NCI-H82 treated with DMSO at 0.1 percent for 48 hours (cell line): Measurements from ENCODE around the gene INAFM2.
A peak's percentile ranks its signal among the peaks of the same experiment; 100 is the strongest.

Source experiments
- DNase-seq: peaks from one replicate; lab custom pipeline; 2025; ENCODE audit not compliant: unreplicated experiment; lab: John Stamatoyannopoulos, UW

The INAFM2 gene

DNA sequence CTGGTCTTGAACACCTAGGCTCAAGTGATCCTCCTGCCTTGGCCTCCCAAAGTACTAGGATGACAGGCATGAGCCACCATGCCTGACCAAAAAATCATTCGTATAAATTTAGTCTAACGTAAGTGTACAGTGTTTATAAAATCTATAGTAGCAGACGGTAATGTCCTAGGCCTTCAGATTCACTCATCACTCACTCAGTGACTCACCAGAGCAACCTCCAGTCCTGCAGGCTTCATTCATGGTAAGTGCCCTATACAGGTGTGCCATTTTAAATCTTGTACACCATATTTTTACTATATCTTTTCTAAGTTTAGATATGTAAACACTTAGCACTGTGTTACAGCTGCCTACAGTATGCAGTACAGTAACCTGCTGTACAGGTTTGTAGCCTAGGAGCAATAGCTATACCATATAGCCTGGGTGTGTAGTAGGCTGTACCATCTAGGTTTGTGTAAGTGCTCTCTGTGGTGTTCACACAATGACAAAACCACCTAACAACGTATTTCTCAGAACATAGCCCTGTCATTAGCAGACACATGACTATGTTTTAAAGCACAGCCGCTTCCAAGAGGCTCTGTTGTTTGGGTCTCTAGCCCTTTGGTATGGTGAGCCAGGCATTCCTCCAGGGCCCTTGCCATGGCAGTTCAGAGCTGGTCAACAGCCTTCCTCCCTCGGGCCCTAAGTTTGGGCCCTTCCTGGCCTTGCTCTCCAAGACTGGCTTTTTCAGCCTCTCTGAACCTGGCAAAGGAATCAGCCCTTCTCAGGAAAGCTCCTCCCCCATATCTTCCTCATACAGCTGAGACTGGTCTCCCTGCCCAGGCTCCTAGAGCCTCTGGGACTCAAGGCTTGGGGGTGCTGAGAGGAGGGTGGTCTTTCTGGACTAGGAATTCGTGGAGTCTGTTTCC, 19.2 kb downstream of the INAFM2 start:
- DNase-seq: no peak

DNA sequence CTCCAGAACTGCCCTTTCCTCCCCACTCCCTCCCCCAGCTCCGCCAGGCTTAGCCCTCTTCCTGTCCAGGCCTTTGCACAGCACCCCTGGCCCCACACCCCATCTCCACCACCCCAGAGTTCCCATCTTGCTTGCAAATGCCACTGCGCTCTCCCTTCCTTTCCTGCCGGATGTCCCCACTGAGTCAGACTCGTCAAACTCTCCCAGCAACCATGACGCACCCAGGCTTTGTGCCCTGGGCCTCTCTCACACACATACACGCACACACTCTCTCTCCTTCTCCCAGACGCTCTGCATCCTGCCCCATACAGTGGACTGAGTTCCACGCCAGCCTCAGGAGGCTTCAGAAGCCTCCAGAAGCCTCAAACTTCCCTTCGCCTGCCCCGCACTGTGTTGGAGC, 20.0 kb downstream of the INAFM2 start:
- DNase-seq: no peak

DNA sequence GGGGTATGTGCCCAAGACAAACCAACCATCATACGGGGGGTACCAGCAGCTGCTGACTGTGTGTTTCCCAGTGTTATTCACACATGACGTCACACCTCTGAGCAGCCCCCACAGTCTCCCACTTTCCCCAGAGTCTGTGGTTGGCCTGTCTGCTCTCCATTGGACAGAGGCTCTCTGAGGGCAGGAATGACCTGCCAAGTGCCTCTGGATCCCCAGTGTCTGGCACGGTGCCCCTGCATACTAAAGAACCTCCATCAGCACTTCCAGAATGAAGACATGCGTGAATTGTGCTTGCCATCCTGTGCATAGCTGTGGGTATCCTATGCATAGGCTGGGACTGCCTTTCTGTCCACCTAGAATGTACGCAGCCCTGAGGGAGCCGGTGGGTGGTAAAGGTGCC, 20.7 kb downstream of the INAFM2 start:
- no peak for DNase-seq

DNA sequence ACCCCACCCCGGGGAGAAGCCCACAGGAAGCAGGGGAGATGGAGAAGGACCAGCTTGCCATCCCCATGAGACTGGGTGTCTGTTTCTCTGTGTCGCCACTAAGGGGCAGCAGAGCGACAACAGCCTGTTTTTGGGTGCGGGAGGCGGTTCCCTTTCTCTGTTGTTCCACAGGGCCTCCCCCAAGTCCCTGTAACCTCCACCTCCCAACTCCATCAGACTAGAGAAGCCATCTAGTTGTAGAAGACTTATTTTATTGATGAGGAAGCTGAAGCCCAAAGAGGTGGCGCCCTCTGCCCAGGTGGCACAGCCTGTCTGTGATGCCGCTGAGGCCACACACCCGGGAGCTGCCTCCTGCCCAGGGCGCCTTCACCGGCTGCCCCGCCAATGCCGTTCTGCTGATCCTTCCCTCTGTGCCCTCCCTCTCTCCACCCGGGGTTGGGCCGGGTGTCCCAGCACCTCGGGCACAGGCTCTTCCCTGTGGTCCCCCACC, 21.2 kb downstream of the INAFM2 start:
- DNase-seq: peak; percentile 42

DNA sequence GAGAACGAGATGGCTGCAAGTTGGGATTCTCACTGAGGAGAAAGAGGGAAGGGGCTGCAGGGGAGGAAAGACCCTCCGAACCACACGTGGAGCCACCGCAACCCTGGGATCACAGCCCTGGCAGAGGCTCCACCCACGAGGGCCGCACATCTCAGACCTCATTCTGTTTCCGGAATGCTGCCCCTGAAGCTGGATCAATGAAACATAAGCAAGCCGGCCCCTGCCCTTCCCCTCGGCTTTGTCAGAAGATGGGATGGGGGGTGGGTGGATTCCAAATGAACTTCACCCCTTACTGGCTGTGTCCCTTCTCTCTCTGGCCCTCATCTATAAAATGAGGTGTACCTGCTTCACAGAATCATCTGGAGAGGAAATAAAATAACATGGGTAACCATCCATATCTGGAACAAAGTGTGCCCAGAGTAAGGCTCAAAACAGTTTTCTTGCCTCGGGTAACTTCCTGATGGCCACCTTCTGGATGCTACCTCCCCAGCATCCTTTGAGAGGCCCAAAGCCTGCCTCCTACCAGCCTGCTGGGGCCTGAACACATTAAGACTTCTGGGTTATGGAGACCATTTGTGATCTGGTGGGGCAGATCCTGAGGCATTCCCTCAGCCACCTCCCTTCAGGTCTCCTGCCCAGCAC, 21.9 kb downstream of the INAFM2 start:
- DNase-seq: no peak

DNA sequence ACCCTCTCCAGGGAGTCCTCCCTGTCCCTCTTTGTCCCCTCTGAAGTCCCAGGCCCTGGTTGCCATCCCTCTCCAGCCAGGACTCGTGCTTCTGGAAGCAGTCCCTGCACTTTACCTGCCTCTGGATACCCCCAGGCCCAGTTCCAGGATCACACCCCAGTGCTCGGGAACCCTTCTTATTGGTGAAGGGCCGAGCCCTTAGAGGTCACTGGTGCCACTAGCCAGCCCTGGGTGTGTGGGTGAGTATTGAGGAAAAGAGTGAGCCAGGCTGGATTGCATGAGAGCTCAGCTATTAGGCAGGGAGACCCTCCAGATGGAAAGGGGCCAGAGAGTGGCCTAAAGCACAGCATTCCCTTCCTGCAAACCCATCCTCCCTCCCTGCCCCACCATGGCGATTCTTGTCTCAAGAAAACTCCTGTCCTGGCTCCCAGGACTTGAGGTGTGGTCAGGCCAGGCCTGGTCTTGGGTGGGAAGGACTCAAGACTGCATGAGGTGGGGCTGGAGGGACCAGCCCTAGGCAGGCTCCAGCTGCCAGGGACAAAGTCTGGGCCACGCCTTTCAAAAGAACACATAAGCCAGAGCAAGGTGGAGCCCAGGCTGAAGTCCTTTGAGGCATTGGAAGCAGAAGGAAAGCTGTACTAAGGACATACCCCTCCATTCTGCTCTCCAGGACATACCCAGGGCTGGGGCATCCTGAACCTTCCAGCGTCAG, 22.5 kb downstream of the INAFM2 start:
- no peak for DNase-seq

DNA sequence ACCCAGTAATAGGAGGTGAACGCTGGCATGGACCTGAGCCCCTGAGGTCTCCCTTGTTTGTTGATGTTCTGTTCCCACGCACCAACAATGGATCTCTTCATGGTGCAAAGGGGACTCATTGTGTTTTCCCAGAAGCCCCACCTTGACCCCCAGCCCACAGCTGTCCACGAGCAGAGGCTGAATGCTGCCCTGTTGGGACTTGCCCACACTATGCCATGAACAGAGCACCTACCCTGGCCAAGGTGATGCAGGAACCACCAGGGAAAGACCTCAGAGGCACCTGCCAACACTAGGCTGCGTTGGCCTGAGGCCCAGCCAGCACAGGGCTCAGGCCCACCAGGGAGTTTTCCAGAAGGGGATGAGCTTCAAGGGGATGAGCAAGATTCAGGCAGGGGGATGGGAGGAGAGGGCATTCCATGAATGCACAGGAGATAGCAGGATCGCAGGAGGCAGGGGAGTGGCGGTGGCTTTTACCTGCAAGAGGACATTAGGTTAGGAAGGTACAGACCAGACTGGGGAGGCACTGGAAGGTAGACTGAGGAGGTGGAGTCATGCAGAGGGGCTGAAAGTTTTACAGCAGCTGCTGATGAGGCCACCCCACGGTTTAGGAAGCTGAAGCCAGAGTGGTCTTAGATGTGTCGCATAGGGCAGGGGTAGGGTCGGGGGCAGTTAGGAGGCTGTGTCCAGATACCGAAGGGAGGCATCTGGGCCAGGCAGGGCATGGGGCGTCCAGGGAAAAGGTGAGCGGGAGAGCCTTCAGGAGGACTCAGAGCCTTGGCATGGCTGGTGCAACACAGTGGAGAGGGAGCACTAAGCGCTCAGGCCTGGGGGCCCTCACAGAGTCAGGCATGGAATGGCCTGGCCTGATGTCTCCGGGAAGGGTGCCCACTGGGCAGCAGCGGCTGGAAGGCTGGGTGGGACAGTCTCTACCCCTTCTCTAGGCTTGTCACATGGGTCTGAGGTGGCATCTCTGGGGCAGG, 23.4 kb downstream of the INAFM2 start:
- DNase-seq: no peak

DNA sequence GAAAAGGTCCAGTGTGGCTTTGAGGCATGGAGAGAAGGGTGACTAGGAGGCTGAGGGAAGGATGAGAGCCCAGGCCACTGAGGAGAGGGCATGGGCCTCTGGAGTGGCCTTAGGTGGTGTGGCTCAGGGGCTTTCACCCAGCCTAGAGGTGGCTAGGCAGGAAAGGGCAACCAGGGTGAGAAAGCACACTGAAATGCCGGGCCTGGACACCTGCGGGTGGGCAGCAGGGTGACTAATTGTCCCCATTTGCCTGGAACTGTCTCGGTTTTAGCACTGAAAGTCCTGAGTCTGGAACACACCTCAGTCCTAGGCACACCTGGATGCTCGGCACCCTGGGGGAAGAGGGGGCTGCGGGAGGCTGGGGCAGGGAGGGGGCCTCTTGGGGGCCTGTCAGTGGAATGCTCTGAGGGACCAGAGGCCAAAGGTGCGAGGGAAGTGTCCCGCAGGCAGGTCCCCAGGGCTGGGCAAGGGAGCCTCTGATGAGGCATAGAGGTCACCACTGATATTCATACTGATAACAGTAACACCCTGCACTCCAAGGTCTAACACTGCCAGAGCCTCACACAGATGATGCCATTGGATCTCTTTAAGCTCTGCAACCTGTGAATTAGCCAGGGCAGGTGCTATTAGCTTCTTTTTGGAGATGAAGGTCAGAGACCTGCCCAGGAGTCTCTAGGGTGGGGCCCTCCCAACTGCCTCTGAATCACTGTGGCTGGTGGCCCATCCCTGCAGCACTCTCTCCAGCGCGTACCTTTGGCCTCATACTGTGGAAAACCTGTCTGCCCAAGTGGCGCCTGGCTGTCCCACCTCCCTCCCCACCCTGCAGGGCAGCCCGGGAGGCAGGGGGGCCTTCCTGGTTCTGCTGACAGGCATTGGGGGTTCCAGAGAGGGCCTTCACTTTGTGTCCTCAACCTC, 24.3 kb downstream of the INAFM2 start:
- DNase-seq: no peak

DNA sequence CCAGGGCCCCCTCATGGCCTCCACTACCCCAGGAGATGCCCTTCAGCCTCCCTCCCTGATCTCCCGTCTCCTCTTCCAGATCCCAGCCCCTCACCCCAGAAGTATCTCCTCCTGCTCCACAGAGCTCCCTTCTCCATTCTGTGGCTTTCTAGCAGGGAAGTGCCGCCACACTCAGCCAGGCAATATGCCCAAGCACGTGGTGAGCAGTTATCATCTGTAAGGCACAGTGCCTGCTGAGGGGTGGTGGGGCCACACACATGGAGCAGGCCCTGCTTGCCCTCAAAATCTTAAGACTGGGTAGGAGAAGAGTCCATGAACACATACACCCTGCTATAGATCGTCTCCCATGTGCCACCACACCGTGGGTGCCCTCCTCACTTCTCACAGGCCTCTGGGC, 25.0 kb downstream of the INAFM2 start:
- DNase-seq: no peak

DNA sequence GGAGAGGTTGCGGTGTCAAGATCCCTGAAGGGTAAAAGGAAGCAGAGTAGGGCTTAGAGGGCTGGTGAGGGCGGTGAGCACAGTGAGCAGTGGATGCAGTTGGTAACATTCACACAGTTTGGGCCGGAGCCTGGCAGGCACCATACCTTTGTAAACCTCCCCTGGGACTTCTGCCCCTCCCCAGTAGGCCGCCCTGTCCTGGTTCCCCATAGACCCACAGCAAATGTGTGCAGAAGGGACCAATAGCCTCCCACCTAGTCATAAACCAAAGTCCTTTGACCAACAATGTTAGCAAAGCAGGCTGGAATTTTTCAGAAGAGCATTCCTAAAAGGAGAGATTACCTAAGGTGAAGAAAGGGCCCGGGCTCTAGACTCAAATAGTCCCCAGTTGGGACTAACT, 25.7 kb downstream of the INAFM2 start:
- no peak for DNase-seq

DNA sequence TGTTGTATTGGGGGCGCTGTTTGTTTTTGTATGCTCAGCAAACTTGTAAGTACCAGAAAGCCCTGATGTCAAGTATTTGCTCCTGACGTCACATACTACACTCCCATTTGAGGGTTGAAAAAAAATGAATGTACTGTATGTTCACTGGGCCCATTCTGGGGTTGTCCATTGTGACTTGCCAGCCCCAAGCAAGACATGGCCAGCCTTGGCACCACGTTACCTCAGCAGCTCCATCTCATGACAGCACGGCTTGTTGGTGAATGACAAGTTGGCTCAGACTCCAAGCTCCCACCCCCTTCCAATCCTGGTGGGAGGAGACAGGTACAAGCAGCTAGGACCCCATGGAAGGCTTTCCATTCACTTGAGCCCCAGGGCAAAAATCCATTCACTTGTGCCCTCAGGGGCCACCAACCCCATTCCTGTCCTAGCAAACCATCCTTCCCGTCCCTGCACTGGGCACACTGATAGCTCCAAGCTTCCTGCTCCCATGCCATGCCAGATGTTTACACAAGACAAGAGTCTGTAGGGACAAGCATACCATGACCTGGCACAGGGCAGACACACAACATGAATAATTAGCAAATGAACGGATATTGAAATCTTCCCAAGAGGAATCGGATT, 28.9 kb downstream of the INAFM2 start:
- no peak for DNase-seq

DNA sequence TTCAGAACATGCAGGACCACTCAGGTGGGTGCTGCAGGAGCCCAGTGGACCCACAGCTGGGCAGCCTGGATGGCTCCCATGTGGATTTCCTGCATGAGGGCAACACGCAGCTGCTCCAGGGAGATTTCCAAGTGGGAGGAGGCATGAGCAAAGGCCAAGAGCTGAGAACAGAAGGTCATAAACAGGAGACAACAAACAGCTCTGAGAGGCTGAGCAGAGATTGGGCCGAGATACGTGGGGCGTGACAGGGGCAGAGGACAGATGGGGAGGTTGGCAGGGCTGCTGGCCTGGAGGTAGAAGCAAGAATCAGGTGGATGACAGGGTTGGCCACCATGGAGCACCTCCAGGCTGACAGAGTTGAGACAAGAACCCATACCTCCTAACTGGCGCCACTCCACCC, 30.2 kb downstream of the INAFM2 start:
- no peak for DNase-seq

DNA sequence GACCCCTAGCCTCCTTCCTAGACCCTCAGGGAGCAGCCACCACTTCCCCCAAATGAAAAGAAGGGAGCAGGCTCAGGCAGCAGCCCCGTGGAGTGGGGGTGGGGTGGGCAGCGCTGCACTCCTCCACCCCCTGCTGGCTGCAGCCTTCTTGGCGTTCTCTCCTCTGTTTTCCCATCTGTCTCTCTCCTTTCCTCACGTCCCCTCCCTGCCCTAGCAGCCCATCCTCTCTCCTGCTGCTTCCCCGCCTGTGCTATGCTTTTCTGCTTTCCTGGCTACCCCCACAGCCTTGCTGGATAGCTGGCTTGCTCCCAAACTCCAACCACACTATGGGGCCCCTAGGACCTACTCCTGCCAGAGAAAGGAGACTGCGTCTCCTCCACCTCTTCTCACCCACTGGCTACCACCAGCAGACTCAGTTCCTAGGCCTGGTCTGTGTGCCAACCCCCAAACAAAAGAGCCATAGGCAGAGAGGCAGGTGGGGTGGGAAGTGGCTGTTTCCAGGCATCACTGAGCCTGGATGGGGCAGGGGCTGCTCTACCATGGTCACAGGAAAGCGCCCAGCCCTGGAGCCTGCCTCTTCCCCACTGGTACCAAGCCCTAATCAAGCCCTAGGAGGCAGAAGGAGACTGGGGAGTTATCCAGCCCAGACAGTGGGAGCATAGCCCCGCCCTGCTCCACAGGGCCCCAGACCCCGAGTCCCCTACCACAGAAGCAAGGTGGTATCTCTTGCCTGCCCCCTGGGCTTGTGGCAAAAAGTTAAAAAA, 31.1 kb downstream of the INAFM2 start:
- peak; percentile 75 for DNase-seq

DNA sequence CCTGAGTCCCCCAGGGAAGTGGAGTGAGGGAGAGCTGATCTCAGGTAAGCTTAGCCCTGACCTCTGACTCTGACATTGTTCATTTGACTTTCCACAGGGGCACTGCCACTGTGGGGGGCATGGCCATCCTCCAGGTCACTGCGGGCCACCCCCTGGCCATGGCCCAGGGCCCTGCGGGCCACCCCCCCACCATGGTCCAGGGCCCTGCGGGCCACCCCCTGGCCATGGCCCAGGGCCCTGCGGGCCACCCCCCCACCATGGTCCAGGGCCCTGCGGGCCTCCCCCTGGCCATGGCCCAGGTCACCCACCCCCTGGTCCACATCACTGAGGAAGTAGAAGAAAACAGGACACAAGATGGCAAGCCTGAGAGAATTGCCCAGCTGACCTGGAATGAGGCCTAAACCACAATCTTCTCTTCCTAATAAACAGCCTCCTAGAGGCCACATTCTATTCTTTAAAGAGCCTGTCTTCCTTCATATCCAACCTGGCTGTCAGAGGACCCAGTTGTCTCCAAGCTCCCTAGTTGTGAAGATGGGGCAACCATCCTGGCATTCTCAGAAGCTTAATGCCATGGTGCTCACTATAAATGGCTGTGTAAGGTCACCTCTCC, 32.6 kb downstream of the INAFM2 start:
- no peak for DNase-seq

DNA sequence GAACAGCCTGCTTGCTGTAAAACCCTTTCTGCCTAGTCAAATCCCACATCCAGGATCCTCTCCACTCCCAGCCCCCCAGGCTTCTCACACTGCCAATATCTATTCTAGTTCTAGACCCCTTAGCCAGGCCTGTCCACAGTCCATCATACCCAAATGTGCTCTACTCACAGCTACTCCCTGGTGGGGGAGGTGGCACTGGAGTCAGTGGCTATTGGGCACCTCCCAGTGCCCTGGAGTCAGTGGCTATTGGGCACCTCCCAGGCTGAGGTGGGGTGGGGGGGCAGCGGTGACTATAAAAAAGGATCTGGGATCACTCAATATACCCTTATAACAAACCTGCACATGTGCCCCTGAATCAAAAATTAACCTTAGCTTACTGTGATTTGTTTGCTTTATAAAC, 33.8 kb downstream of the INAFM2 start:
- DNase-seq: no peak

DNA sequence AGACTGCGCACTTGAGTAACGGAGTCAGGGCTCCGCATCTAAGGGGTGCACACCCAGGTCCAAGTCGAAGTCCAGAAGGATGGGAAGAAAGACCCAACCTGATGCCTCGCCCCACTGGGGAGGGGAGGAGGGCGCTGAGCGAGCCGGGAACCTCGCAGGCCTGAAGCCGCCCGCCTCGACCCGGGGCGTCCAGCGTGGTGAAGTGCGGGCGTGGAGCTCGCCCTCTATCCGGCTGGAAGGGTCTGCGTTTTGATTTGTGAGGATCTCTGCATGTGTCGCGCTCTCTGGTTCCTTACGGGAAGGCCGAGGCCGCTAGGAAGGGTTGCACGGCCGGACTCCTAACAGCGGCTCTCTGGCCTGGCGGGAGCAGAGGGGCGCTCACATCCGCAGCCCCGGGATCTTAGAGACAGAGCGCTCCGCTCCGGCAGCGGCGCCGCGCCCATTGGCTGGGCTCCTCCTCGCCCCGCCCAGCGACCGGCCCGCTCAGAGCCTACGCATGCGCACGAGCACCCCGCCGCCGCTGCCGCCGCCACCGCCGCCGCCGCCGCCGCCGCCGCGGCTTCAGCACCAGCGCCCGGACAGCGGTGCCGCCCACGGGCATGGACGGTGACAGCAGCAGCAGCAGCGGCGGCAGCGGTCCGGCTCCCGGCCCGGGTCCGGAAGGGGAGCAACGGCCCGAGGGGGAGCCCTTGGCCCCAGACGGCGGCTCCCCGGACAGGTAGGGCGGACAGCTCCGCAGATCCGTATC, 34.4 kb downstream of the INAFM2 start, which contains the start of gene DISP2:
Gene DISP2 (plus strand): TSS at position 497 of the 748 bp plus-strand sequence. CDS start 103 bp downstream, at position 600.
- peak; percentile 50 for DNase-seq
